SHP77 (cell line): Measurements from ENCODE around the gene CABP7.

Experiments
- DNase-seq, 2 experiments: peaks; one replicate each; lab custom pipeline; 2025; lab: John Stamatoyannopoulos, UW

The CABP7 gene

GRCh38 chr22:29722587-29722986 is 2.8 kb downstream of the CABP7 start:
- no peak for DNase-seq

GRCh38 chr22:29723766-29724165 is 4.0 kb downstream of the CABP7 start:
- DNase-seq = no peak

- DNase-seq = no peak
Measured at GRCh38 chr22:29724843-29725242, 5.0 kb downstream of the CABP7 start.

- DNase-seq = no peak
Measured at GRCh38 chr22:29726106-29726505, 6.3 kb downstream of the CABP7 start.

GRCh38 chr22:29726512-29727130 is 6.8 kb downstream of the CABP7 start:
- no peak for DNase-seq

GRCh38 chr22:29727131-29727523 is 7.3 kb downstream of the CABP7 start:
- no peak for DNase-seq

- no peak for DNase-seq
Measured at GRCh38 chr22:29729161-29729560, 9.4 kb downstream of the CABP7 start.

- no peak for DNase-seq
Measured at GRCh38 chr22:29731058-29731850, 11.5 kb downstream of the CABP7 start.

GRCh38 chr22:29732883-29733282 is 13.1 kb downstream of the CABP7 start:
- no peak for DNase-seq

GRCh38 chr22:29733362-29734201 is 13.8 kb downstream of the CABP7 start:
- peak; percentile 77 to 78 for DNase-seq

GRCh38 chr22:29734406-29734805 is 14.6 kb downstream of the CABP7 start:
- no peak for DNase-seq

- DNase-seq = no peak
Measured at GRCh38 chr22:29734838-29735237, 15.0 kb downstream of the CABP7 start.

- no peak for DNase-seq
Measured at GRCh38 chr22:29735416-29735815, 15.6 kb downstream of the CABP7 start.

GRCh38 chr22:29737251-29738117 is 17.7 kb downstream of the CABP7 start:
- DNase-seq = no peak

- DNase-seq = no peak
Measured at GRCh38 chr22:29738118-29738815, 18.5 kb downstream of the CABP7 start.

- no peak for DNase-seq
Measured at GRCh38 chr22:29739346-29739875, 19.6 kb downstream of the CABP7 start.

- DNase-seq = no peak
Measured at GRCh38 chr22:29740216-29740615, 20.4 kb downstream of the CABP7 start.

GRCh38 chr22:29741926-29742325 is 22.1 kb downstream of the CABP7 start:
- DNase-seq = no peak

- no peak for DNase-seq
Measured at GRCh38 chr22:29742326-29742725, 22.5 kb downstream of the CABP7 start.

- DNase-seq = peak; percentile 37 to 71
Measured at GRCh38 chr22:29744902-29745301, 25.1 kb downstream of the CABP7 start.

GRCh38 chr22:29747832-29748231 is 28.0 kb downstream of the CABP7 start:
- no peak for DNase-seq
